GM19351 (cell line): ENCODE measurements around the gene DYNLL1.
"Not testable (repeated sequence)": the region's sequence is repeated elsewhere in the genome, so short reads cannot be mapped to it uniquely, and the experiment has no call there.

Experiments
- ATAC-seq: cut with Tn5 transposase; IDR thresholded peaks from one replicate; pipeline ENCODE4 v1.9.1; 2021; ENCODE audit warnings: mild to moderate bottlenecking, moderate library complexity; ENCODE audit not compliant: unreplicated experiment

Gene DYNLL1

DNA sequence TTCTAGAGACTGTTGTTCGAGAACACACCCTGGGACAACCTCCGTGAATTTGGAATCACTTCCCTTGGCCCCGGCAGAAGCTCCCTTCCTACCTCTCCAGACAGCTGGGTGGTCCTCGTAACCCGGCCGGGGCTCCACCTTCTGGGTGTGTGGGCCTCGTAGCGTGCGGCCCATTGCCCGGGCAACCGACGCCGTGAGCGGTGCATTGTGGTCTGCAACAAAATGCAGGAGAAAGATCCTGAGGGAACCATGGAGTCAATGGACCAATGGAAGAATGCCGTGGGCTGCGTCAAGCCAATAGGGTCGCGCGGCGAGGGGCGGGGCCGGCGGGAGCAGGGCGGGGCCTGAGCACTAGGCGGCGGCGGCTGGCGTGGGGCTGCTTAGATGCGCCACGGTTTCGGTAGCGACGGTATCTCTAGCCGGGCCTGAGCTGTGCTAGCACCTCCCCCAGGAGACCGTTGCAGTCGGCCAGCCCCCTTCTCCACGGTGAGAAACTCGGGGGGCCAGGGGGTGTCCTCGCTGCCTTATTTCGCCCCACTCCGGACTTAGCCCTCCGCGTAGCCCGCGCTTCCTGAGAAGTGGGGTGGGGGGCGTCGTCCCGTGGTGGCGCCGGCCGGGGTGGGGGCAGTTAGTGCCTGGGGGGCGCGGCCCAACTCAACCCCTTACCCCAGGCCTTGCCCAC is at the start of gene DYNLL1:
Gene DYNLL1 (plus strand): TSS at position 383 of the 682 bp plus-strand sequence. CDS start 309 bp downstream, outside the sequence.
- ATAC-seq = peak; percentile 92

DNA sequence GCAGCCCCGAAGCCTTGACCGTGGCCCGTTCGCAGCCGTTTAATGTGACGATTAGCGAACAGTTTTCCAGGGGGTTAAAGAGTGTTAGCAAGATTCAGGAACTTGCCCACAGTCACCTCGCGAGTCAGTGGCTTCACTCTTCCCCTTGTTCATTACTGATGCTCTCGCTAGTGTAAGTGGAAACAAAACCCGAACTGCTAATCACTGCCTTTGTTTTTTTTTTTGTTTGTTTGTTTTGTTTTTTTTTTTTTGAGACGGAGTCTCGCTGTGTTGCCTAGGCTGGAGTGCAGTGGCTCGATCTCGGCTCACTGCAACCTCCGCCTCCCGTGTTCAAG is 49.1 kb upstream of the DYNLL1 start:
- not testable (repeated sequence) for ATAC-seq

DNA sequence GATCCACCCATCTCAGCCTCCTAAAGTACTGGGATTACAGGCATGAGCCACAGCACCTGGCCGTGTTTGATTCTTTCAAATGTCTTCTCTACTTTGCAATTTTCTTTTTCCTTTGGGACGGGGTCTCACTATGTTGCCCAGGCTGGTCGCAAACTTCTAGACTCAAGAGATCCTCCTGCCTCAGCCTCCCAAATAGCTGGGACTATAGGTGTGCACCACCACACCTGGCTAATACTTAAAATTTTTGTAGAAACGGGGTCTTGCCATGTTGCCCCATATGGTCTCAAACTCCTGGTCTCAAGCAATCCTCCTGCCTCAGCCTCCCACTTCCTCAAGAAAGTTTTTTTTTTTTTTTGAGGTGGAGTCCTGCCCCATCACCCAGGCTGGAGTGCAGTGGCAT is 47.9 kb upstream of the DYNLL1 start:
- ATAC-seq = no peak

DNA sequence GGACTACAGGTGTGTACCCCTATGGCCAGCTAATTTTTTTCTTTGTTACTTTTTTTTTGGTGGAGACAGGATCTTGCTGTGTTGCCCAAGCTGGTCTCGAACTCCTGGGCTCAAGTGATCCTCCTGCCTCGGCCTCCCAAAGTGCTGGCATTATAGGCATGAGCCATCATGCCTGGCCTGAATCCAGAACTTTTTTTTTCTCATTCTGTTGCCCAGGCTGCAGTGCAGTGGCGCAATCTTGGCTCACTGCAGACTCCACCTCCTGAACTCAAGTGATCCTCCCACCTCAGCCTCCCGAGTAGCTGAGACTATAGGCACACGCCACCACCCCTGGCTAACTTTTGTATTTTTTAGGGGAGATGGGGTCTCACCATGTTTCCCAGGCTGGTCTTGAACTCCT is 43.4 kb upstream of the DYNLL1 start:
- not testable (repeated sequence) for ATAC-seq

DNA sequence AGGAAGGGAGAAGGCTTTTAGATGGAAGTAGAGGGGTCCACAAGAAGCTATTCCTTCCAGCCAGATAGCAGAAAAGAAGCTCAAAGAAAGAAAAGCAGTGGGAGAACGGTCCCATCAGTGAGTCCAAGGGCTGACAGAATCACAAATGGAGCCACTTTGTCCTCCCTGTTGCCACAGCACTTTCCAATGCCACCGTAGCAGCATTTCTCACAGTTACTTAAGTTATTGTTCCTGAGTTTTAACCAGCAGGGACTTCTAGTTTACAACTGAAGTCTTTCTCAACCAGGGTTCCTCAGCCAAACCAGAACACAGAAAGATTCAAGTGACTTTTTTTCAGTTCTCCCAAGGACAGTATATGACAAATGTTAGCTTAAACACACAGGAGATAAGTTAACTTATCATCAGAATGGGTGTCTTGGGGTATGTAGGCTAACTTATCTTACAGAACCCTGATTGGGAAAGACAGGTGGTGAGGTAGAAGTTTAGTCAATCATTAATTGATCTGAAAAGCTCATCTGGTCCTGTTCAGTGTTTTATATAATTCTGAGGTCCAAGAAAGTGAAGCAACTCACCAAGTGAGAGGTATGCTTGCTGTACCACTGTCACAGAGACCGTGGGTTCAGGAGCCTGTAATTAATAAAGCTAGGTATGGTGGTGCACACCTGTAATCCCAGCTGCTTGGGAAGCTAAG is 42.7 kb upstream of the DYNLL1 start:
- no peak for ATAC-seq

DNA sequence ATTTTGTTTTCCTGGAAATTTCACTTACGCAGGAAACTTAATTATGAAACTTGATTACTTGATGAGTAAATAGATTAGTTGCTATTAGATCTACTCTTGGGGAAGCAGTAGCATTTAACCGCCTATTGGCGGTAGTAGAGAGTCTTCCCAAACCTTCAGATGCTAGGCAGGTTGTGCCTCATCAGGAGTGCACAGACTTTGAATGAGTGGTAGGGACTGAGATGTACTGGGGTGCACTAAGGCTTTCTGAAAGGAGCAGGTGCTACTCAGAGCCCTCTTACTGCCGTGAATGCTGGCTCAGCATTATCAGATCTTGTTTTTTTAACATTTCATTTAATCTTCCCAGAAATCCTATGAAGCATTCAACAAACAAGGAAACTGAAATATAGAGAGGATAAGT is 41.9 kb upstream of the DYNLL1 start:
- peak; percentile 68 for ATAC-seq

DNA sequence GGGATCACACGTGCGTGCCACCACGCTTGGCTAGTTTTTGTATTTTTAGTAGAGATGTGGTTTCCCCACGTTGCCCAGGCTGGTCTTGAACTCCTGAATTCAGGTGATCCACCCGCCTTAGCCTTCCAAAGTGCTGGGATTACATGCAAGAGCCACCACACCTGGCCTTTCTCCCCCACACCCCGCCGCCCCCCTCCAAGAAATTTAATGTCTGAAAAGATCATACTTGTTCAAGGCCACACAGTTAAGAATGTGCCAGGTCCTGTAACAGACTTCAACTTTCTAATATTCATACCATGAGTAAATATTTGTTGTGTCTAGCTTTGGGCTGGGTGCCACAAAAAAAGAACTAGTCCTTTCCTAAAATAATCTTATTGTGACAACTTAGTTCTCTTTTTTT is 40.6 kb upstream of the DYNLL1 start:
- ATAC-seq = no peak

DNA sequence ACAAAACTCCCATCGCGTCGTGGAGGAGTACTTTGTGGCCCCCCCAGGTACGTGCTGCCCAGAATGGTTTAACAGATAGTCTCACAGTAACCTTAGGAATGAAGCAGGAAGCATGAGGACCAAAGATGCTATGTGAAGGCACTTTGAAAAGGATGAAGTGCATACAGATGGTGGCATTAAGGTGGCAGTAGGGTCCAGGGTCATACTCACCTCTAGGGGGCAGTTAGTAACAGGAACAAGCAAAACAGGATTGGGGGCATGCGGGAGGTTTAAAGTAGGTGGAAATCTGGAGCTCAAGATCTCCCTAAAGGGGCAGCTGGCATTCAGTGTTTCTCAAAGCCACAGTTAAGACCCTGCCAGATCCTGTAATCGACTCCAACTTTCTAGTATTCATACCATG is 38.8 kb upstream of the DYNLL1 start:
- ATAC-seq = no peak

DNA sequence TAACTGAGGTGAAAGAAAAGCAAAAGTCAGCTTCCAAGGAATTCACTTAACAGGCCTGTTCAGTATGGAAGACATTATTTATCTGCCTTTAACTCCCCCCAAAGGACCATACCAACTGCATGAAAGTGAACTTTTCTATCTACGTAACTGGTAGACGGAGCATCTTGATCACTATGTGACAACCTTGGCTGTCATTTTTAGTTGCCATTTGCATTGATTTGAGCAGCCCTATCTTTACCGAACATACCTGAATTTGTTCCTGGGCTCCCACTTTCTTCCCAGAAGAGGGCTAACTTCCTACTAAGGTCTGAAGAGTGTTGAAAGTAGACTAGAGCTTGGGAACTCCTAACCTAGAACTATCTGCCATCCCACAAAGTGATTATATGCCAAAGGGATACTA is 35.8 kb upstream of the DYNLL1 start:
- no peak for ATAC-seq

DNA sequence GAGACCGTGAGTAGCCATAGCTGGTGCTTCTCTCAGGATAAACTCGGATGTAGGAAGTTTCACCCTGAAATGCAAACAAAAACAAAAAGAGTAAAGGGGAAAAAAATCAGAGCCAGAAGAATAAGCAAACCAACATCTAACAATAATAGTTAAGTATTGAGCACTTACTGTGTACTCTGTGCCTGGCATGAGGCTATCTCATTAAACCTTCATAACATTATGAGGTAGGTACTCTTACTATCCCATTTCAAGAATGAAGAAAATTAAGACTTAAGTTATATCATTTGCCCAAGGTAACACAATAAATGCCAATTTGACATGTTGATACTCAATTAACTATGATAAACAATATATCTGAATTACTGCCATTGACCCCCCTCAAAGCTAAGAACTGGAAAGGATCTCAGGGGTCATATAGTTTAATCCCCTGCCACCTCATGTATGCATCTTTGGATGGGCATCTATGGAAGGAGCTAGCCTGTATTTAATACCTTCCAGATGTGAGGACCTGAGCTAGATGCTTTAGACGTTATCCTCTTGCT is 33.7 kb upstream of the DYNLL1 start:
- ATAC-seq = no peak

DNA sequence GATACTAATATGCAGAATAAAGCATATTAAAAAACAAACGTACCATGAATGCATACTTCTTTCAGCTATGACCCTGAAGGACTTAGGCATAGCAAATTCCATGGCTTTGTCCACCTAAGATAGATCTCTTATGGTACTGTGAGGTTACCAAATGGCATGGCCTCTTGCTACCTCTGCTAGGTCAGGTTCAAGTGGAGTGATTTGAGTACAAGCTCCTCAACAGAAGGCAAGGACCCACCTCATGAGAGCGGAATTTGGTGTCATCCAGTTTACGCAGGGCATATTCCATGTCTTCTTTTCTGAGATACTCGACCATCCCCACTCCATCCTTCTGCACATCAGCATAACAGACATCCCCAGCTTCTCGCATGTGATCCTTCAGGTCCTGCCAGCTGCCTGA is 32.2 kb upstream of the DYNLL1 start:
- ATAC-seq = no peak

DNA sequence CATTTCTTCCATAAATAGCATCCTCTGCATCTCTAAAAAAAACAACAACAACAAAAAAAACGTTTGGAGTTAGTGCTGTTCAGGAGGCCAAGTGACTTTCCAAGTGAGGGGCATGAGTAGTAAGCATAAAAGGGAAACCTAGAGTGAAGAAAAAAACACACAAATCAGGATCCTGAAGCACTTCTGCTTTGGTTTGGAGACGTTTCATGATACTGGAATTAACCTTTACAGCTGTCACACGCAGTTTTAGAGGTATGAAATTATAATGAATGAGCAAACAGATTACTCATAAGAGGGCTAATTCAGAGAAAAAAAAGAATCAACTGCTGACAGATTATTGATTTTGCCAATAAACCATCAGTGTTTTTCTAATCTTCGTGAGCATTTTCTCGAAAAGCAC is 30.2 kb upstream of the DYNLL1 start:
- ATAC-seq = no peak

DNA sequence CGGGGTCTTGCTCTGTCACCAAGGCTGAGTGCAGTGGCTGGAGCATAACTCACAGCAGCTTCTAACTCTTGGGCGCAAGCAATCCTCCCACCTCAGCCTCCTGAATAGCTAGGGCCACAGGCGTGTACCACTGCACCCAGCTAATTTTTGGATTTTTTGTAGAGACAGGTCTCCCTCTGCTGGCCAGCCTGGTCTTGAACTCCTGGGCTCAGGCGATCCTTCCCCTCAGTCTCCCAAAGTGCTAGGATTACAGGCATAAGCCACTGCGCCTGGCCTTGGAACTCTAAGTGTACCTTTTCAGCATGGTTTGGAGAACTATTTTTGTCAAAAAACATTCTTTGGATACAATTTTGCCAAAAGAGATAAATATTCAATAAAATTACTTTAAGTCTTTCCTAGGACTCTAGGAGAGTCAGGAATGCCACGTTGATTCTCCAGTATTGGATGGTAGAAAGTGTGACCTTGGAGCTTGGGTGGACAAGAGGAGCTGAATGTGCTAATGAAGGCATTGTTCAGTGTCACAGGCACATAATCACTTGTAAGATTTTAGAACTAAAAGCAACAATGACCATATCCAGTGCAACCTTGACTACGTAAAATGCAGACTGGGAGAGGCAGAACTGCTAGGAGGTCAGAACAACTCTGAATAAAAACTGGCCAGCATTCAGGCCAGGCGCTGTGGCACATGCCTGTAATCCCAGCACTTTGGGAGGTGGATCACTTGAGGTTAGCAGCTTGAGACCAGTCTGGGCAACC is 29.2 kb upstream of the DYNLL1 start:
- ATAC-seq = no peak

DNA sequence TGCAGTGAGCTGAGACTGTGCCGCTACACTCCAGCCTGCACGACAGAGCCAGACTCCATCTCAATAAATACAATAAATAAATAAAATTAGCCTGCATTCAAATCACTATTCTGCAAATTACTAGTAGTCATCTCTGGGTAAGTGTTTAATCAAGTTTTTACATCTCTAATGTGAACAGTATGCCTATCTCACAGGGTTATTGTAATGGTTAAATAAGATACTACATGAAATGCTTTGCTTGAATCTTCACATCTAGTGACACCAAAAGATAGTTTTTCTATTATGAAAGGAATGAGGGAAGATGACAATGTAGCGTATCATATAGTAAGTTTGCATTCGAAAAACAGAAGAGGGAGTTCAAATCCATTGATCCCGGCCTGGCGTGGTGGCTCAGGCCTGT is 28.5 kb upstream of the DYNLL1 start:
- ATAC-seq = no peak

DNA sequence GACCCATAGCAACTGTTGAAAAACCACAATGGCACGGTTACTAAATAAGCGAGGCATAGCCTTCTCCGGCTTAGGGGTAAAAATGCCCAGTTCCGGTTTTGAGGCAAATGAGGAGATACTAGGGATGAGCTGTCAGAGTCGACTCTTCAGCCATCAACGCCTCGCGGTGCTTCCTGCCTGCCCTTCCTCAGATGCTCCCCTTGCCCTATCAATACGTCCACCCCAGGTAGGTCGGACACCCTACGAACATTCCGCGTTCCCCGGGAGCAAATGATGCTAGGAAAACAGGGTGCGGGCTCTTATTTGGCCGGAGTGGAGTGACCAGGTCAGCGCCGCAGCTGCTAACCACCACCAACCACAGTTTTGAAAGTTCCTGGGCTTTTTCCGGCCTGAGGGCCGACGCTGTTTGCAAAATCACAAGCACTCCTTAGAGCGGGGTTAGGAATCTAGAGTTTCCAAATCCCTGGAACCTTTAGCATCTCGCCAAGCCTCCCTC is 27.5 kb upstream of the DYNLL1 start:
- ATAC-seq = no peak

DNA sequence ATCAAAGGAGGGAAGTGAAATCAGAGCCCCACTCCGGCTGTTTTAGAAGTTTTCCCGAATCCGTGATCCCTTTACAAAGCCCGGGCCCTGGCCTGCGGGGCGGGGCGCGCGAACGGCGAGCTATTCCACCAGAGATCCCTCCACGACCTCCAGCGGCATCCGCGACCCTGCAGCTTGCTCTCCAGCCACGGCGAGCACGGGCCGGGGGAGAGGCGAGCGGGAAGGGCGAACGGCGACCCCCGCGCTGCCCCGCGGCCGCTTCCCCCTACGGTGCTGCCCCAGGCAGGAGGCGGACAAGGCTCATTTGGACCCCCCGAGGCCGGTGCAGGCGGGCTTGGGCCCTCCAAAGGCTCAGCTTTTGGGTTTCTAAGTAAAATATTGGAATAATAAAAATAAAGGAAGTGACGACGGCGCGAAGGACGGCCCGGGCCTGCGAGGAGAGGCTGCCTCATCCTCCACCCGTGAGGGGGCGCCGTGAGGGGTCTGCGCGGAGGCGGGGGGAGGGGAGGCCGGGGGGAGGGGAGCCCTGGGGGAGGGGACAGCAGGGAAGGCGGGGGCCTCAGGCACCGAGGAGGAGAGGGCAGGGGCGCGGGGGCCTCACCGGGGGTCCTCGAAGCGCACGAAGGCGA is 27.0 kb upstream of the DYNLL1 start:
- ATAC-seq = peak; percentile 29

DNA sequence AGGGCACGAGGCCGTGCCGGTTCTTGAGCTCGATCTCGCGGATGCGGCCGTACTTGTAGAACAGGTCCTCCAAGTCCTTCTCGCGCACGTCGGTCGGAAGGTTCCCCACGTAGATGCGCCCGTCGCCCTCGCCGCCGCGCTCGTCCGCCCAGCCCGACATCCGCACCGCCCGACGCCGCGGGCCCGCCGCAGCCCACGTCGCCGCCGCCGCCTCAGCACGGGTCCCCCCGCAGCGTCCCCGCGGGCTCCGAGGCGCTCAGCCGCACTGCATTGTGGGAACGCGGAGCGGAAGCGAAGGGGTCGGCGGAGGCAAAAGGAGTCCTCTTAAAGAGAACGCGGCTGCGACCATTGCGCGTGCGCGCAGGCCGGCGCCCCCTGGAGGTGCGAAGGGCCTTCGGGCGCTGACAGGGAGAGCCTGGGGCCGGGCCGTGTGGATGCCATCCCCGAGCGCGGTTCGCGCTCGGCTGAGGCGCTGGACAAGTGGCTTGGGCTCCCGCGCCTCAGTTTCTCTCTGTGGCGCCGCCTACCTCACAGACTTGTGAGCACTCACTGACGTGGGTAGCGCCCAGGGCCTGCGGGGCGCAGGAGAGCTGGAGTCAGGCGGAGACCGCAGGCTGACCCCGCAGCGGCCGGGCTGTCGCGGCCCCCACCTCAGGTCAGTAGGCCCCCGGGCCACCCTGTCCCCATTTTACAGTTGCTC is 26.3 kb upstream of the DYNLL1 start, which contains the start of gene SRSF9:
Gene SRSF9 (minus strand): TSS at position 299 of the 700 bp plus-strand sequence. CDS start 139 bp downstream, at position 160.
- ATAC-seq = peak; percentile 85

DNA sequence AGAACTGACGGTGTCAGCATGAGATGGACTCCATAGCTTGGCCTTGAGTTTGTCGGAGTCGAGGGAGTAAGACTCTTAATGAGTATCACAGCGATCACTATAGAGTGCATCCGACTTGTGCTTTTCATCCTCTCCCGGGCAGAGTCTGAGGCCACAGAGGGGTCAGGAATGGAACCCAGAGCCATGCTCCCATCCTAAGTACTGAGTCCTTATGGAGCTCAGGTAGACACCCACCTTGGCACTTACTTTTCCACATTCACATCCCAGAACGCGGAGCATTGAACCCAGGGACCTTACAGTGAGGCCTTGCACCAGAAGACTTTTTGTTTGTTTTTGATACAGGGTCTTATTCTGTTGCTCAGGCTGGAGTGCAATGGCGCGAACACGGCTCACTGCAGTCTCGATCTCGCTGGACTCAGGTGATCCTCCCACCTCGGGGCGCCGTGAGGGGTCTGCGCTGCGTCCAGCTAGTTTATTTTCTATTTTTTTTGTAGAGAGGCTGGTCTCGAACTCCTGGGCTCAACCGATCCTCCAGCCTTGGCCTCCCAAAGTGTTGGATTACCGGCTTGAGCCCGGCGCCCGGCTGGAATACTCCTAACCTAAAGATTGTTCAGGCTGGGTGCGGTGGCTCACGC is 25.6 kb upstream of the DYNLL1 start:
- peak; percentile 16 for ATAC-seq

DNA sequence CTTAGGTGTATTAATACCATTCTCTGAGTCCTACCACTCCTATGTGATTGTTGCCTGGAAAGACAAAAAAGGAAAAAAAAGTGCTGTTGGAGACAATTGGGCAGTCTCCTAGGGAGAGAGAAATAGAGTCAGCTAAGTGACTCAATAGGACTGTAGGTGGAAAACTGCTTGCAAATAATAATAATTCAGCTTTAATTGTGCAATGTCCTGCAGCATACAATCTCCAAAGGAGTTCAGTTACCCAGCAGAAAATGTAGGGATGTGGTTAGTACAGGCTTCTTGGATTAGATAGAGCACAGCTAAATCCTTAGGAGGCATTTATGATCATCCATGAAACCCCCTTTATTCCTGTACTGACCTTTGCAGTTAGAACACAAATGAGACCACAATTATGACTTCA is 23.4 kb upstream of the DYNLL1 start:
- ATAC-seq = no peak
